GM06990 (cell line): Measurements from ENCODE around the gene DIO3.

ENCODE experiments used
- DNase-seq: peaks from one replicate; pipeline ENCODE4 v3.0.0-alpha.2; 2011; ENCODE audit not compliant: insufficient read length; ENCODE audit errors: extremely low read depth
- H3K27me3 ChIP-seq: replicated peaks from 2 replicates; pipeline ENCODE4 v1.6.0; 2011; ENCODE audit warnings: low read length; ENCODE audit not compliant: control insufficient read depth, insufficient read depth
- H3K36me3 ChIP-seq: 2 replicates; pipeline ENCODE4 v1.5.1; 2011; ENCODE audit warnings: low read length; ENCODE audit not compliant: control insufficient read depth, insufficient read depth
- H3K4me3 ChIP-seq: replicated peaks from 2 replicates; pipeline ENCODE4 v1.5.1; 2011; ENCODE audit warnings: low read depth, mild to moderate bottlenecking, control low read depth, low read length
- CTCF ChIP-seq: IDR thresholded peaks from 2 replicates; pipeline ENCODE4 v1.5.1; 2011; ENCODE audit warnings: low read length, control low read depth, mild to moderate bottlenecking, inconsistent platforms; ENCODE audit not compliant: insufficient read depth, poor library complexity, severe bottlenecking

DIO3 gene

GRCh38 chr14:101591582-101591981, 30.3 kb downstream of the DIO3 start:
- DNase-seq: no peak
- Histone ChIP-seq H3K27me3 (no peaks in the 10 kb centered on the region; the same call in none of the 2 replicates), H3K36me3 (no peaks in the 10 kb centered on the region), H3K4me3 (no peak overlapping the region)
- TF ChIP-seq CTCF: no peak

GRCh38 chr14:101593411-101594238, 32.3 kb downstream of the DIO3 start:
- no peak for TF ChIP-seq CTCF
- Histone ChIP-seq H3K36me3 (no peaks in the 10 kb centered on the region), H3K4me3 (no peak overlapping the region), H3K27me3 (no peaks in the 10 kb centered on the region; the same call in none of the 2 replicates)
- DNase-seq: no peak

- Histone ChIP-seq H3K27me3 (no peaks in the 10 kb centered on the region; the same call in none of the 2 replicates), H3K36me3 (no peaks in the 10 kb centered on the region), H3K4me3 (no peak overlapping the region)
- no peak for DNase-seq
- no peak for TF ChIP-seq CTCF
These were observed 33.3 kb downstream of the DIO3 start for GRCh38 chr14:101594511-101595148.

- no peak for DNase-seq
- H3K36me3 ChIP-seq: no peaks in the 10 kb centered on the region
- H3K4me3 ChIP-seq: no peak overlapping the region
- TF ChIP-seq CTCF: no peak
- no peaks in the 10 kb centered on the region; the same call in 1 of the 2 replicates for H3K27me3 ChIP-seq
These were observed 34.1 kb downstream of the DIO3 start for GRCh38 chr14:101595349-101595748.

- H3K27me3 ChIP-seq: no peaks in the 10 kb centered on the region
- H3K36me3 ChIP-seq: no peaks in the 10 kb centered on the region
- TF ChIP-seq CTCF: no peak
- DNase-seq: no peak
- no peak overlapping the region for H3K4me3 ChIP-seq
These were observed 34.8 kb downstream of the DIO3 start for GRCh38 chr14:101595887-101596721.
